Common myeloid progenitor, CD34-positive (primary cell): ENCODE measurements around the gene C2orf68.
A peak's percentile ranks its signal among the peaks of the same experiment; 100 is the strongest.
"Not testable (repeated sequence)": the region's sequence is repeated elsewhere in the genome, so short reads cannot be mapped to it uniquely, and the experiment has no call there.

Experiments used
- CTCF ChIA-PET: fragments of 350-600 bp; sonication (Branson Sonifier 250); formaldehyde crosslinking; loops from one replicate; lab custom pipeline; 2021; ENCODE audit warnings: antibody characterized with exemption; lab: Charles Lee
- POLR2A ChIA-PET: fragments of 350-600 bp; sonication (Branson Sonifier 250); formaldehyde crosslinking; loops from one replicate; lab custom pipeline; 2021; ENCODE audit warnings: antibody characterized with exemption; lab: Charles Lee
- DNase-seq, 3 donors: peaks; one replicate each; pipeline versions ENCODE4 v3.0.0 to v3.0.0-alpha.2; 2013
- H3K27ac ChIP-seq, 2 experiments: 1 replicate in 1 of 2; 2 replicates in 1 of 2; pipeline ENCODE4 v1.7.0; 2013; ENCODE audit warnings: inconsistent platforms in 2 of 2, low read length in 2 of 2, mild to moderate bottlenecking in 2 of 2, low read depth in 1 of 2, moderate library complexity in 1 of 2; ENCODE audit not compliant: severe bottlenecking in 2 of 2, insufficient read depth in 1 of 2, poor library complexity in 1 of 2
- H3K27me3 ChIP-seq, 5 experiments: replicated peaks in 2 of 5; 1 replicate in 3 of 5; 2 replicates in 2 of 5; pipeline versions ENCODE4 v1.6.1 to v1.7.0; 2013; ENCODE audit warnings: low read length in 4 of 5, mild to moderate bottlenecking in 2 of 5, moderate library complexity in 2 of 5, inconsistent platforms in 1 of 5; ENCODE audit not compliant: insufficient read depth in 5 of 5, control insufficient read depth in 4 of 5
- H3K36me3 ChIP-seq, 4 experiments: 1 replicate in 2 of 4; 2 replicates in 2 of 4; pipeline versions ENCODE4 v1.6.1 to v1.7.0; 2013; ENCODE audit warnings: low read length in 3 of 4, control low read depth in 1 of 4, mild to moderate bottlenecking in 1 of 4; ENCODE audit not compliant: control insufficient read depth in 4 of 4, insufficient read depth in 4 of 4
- H3K4me1 ChIP-seq, 4 experiments: 1 replicate in 3 of 4; 2 replicates in 1 of 4; pipeline versions ENCODE4 v1.6.1 to v1.7.1; 2013; ENCODE audit warnings: low read length in 3 of 4, mild to moderate bottlenecking in 3 of 4, control low read depth in 1 of 4, inconsistent platforms in 1 of 4, moderate library complexity in 1 of 4; ENCODE audit not compliant: control insufficient read depth in 4 of 4, insufficient read depth in 4 of 4; ENCODE audit errors: control extremely low read depth in 1 of 4
- H3K4me3 ChIP-seq, 7 experiments: 1 replicate in 4 of 7; 2 replicates in 3 of 7; pipeline versions ENCODE4 v1.5.1 to v1.7.0; 2013; ENCODE audit warnings: mild to moderate bottlenecking in 7 of 7, low read length in 6 of 7, moderate library complexity in 6 of 7, inconsistent platforms in 2 of 7, low read depth in 2 of 7, control low read depth in 1 of 7; ENCODE audit not compliant: insufficient read depth in 4 of 7, control insufficient read depth in 1 of 7; ENCODE audit errors: extremely low read depth in 1 of 7
- H3K9me3 ChIP-seq, 5 experiments: 1 replicate in 4 of 5; 2 replicates in 1 of 5; pipeline versions ENCODE4 v1.6.1 to v1.7.1; 2013; ENCODE audit warnings: low read length in 4 of 5, mild to moderate bottlenecking in 2 of 5, inconsistent platforms in 1 of 5, low read depth in 1 of 5, moderate library complexity in 1 of 5; ENCODE audit not compliant: control insufficient read depth in 4 of 5, insufficient read depth in 2 of 5; ENCODE audit errors: control extremely low read depth in 1 of 5
- WGBS: methylation state at CpG from one replicate; pipeline ENCODE4 v1.1.5; 2013; ENCODE audit not compliant: insufficient coverage; 5-methylcytosine and 5-hydroxymethylcytosine counted together

The C2orf68 gene

DNA sequence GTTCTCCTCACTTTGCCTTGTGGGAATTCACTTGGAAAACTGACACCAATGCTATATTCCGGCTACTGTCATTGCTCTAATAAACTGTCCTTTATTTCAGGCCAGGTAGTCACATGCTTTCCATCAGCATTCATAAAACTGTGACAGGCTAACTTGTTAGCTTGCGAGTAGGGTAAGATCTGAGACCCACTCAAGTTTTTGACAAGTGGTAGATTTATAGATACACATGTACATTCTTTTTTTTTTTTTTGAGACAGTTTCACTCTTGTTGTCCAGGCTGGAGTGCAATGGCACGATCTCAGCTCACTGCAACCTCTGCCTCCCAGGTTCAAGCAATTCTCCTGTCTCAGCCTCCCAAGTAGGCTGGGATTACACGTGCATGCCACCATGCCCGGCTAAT lies 5.9 kb upstream of the C2orf68 start:
- CTCF ChIA-PET = interaction anchor here (1.3 to 1.7 kb wide), 3 partner anchors 18 to 23 kb away, joined by 4 to 7 read pairs (median 6); no protein-coding TSS in a partner anchor
- peaks cover 6 to 16% (median 11%) of the 10 kb centered on the region in 4 experiments for H3K4me1 ChIP-seq
- POLR2A ChIA-PET = interaction anchor here (1.0 kb wide), 1 partner anchor 34 kb away, joined by 4 read pairs; no protein-coding TSS in a partner anchor
- DNase-seq, H3K27ac ChIP-seq, H3K9me3 ChIP-seq, H3K27me3 ChIP-seq: not testable (repeated sequence)
- H3K36me3 ChIP-seq = peaks cover 5 to 37% (median 16%) of the 10 kb centered on the region in 4 experiments
- 95% methylated on average over 2 of the region's 5 CpGs for WGBS
- peak overlapping the region in 2 of 7 experiments; percentile 76 to 89 for H3K4me3 ChIP-seq

- 90% methylated on average over 14 of the region's 17 CpGs for WGBS
- Histone ChIP-seq H3K36me3 (peaks cover 5 to 20% (median 9%) of the 10 kb centered on the region in 4 experiments), H3K27ac (peak overlapping the region; percentile 72 to 85), H3K9me3 (no peaks in the 10 kb centered on the region), H3K27me3 (no peaks in the 10 kb centered on the region), H3K4me3 (peak overlapping the region in 1 of 7 experiments; percentile 89), H3K4me1 (peaks cover 9 to 27% (median 23%) of the 10 kb centered on the region in 4 experiments)
- ChIA-PET CTCF (interaction anchor here (0.9 to 1.0 kb wide), 2 partner anchors 24 to 65 kb away, joined by 3 to 4 read pairs; no protein-coding TSS in a partner anchor), POLR2A (interaction anchor here (1.0 kb wide), 1 partner anchor 54 kb away, joined by 7 read pairs; the partner anchor contains the start of gene GGCX)
- DNase-seq = no peak
These were observed 3.5 kb upstream of the C2orf68 start for GRCh38 chr2:85615413-85615728.

GRCh38 chr2:85614757-85615156 lies 2.9 kb upstream of the C2orf68 start:
- DNase-seq, H3K9me3 ChIP-seq, H3K27me3 ChIP-seq, H3K27ac ChIP-seq, H3K4me3 ChIP-seq: not testable (repeated sequence)
- Histone ChIP-seq H3K36me3 (peaks cover 3 to 16% (median 7%) of the 10 kb centered on the region in 4 experiments), H3K4me1 (peaks cover 9 to 30% (median 23%) of the 10 kb centered on the region in 4 experiments)
- POLR2A ChIA-PET = interaction anchor here (1.0 kb wide), 1 partner anchor 53 kb away, joined by 7 read pairs; the partner anchor contains the start of gene GGCX
- 100% methylated on average over 5 of the region's 7 CpGs for WGBS
- CTCF ChIA-PET = interaction anchor here (1.0 kb wide), 2 partner anchors 24 to 27 kb away, joined by 3 to 4 read pairs; no protein-coding TSS in a partner anchor

DNA sequence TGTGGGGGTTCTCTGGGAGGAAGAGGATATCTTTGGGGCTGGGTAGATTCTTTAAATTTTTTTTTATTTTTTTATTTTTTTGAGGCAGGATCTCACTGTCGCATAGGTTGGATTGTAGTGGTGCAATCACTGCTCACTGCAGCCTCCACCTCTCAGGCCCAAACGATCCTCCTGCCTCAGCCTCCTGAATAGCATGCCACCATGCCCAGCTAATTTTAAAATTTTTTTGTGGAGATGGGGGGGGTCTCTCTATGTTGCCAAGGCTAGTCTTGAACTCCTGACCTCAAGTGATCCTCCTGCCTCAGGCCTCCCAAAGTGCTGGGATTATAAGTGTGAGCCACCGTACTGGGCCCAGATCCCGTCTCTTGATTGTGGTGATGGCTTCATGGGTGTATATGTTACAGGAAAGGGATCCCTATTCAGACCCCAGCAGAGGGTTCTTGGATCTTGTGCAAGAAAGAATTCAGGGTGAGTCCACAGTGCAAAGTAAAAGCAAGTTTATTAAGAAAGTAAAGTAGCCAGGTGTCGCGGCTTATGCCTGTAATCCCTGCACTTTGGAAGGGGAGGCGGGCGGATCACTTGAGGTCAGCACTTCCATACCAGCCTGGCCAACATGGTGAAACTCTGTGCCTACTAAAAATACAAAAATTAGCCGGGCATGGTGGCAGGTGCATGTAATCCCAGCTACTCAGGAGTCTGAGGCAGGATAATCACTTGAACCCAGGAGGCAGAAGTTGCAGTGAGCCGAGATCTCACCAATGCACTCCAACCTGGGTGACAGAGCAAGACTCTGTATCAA lies 2.0 kb upstream of the C2orf68 start:
- 91% methylated on average over 9 of the region's 10 CpGs for WGBS

DNA sequence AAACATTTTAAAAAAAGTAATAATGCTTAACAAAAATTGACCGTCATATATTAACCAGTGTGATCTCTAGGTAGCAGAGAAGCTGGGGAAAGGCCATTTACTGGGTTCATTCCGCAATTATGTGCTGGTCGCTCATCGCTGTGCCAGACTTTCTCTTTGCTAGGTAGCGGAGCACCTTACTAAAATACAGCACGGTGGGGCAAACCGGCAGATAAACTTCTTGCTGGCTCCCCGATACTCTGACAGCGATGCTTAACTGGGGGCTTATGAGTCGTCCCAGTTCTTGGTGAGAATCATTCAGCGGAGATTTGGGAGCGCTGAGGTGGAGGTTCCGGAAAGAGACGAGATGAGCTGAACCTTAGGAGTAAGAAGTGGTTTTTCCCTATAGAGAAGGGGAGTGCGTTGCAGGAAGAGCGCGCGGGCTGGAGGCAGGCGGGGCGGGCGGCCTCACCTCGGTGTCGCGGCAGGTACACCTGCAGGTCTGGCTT lies 605 bp downstream of the C2orf68 start:
- peak overlapping the region; percentile 66 to 89 for H3K27ac ChIP-seq
- peaks cover 13 to 31% (median 27%) of the 10 kb centered on the region in 4 experiments for H3K36me3 ChIP-seq
- ChIA-PET CTCF (interaction anchor here (1.0 to 1.5 kb wide), 5 partner anchors 10 to 51 kb away, joined by 3 to 4 read pairs (median 3); partner anchors contain the start of gene GGCX), POLR2A (interaction anchor here (0.7 to 1.5 kb wide), 3 partner anchors 9 to 83 kb away, joined by 3 to 7 read pairs (median 5); partner anchors contain the start of gene TMEM150A)
- H3K4me3 ChIP-seq = peak overlapping the region; percentile 76 to 96 (median 88)
- H3K27me3 ChIP-seq = no peaks in the 10 kb centered on the region
- H3K4me1 ChIP-seq = peaks cover 5 to 24% (median 12%) of the 10 kb centered on the region in 4 experiments
- WGBS = 12% methylated on average over 20 of the region's 24 CpGs
- DNase-seq = no peak
- H3K9me3 ChIP-seq = no peaks in the 10 kb centered on the region

More for the DNA sequence above, 2.0 kb upstream of the C2orf68 start:
- Histone ChIP-seq H3K4me1 (peaks cover 9 to 30% (median 23%) of the 10 kb centered on the region in 4 experiments), H3K9me3 (no peaks in the 10 kb centered on the region), H3K36me3 (peaks cover 1 to 14% (median 9%) of the 10 kb centered on the region in 4 experiments), H3K27me3 (no peaks in the 10 kb centered on the region), H3K4me3 (no peak overlapping the region), H3K27ac (no peak overlapping the region)
- POLR2A ChIA-PET = interaction anchor here (0.6 kb wide), 1 partner anchor 52 kb away, joined by 8 read pairs; no protein-coding TSS in a partner anchor
- CTCF ChIA-PET = interaction anchor here (0.7 to 1.0 kb wide), 2 partner anchors 8 to 26 kb away, joined by 3 read pairs; no protein-coding TSS in a partner anchor
- no peak for DNase-seq

DNA sequence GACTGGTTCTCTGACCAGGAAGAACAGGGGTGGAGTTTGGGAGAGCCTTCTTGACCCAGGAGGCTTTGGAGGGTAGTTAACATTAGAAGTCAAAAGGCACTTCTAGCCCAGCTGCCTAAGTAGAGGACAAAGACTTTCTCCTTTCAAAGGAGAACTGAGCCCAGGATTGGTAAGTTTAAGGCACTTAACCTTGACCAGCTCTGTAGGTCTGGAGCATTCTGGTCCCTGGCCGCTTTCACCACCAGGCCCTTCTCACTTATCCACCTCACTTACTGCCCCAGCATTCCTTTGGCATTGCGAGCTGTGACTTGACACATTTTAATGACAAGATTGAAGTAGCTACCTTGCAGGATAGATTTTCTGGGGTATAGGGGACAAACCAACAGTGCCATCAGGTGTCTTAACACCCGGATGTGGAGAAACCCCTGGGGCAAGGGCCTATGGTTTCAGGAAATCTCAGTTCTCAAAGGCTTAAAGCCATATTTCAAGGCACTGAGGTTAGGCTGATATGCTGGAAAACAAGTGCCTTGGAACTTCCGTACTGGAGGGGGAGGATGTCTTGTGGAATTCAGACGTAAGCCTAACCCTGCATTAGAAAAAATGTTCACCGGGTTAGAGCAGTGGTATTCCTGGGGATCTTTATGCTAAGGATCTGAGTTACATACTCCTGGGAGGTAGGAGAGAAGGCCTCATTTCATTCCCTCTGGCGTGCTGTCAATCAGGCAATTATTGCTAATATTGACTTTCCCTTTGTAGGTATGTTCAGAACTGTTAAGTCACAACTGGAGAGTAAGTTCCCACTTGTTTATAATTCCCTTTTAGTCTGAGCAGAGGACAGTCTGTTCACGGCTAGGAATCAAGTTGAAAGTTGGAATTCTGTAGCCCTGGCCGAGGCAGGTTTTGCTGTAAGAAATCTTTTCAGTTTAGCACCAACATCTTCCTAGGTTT lies 4.3 kb downstream of the C2orf68 start:
- CTCF ChIA-PET = interaction anchor here (1.0 to 3.1 kb wide), 3 partner anchors 17 to 57 kb away, joined by 3 to 9 read pairs (median 4); no protein-coding TSS in a partner anchor
- peaks cover 8 to 34% (median 26%) of the 10 kb centered on the region in 4 experiments for H3K4me1 ChIP-seq
- H3K27me3 ChIP-seq = no peaks in the 10 kb centered on the region

More for the DNA sequence above, 4.3 kb downstream of the C2orf68 start:
- Histone ChIP-seq H3K9me3 (no peaks in the 10 kb centered on the region), H3K4me3 (no peak overlapping the region), H3K27ac (peak overlapping the region in 1 of 2 experiments; percentile 39), H3K36me3 (peaks cover 13 to 43% (median 34%) of the 10 kb centered on the region in 4 experiments)
- POLR2A ChIA-PET = no interaction called here
- WGBS = 96% methylated on average over 8 of the region's 9 CpGs
- DNase-seq = no peak
